HG03135 (cell line): Measurements from ENCODE around the gene SNTB2.
A peak's percentile ranks its signal among the peaks of the same experiment; 100 is the strongest.
"Not testable (repeated sequence)": the region's sequence is repeated elsewhere in the genome, so short reads cannot be mapped to it uniquely, and the experiment has no call there.

Experiments used
- ATAC-seq: cut with Tn5 transposase; IDR thresholded peaks from one replicate; pipeline ENCODE4 v1.9.1; 2021; ENCODE audit warnings: mild to moderate bottlenecking, moderate library complexity; ENCODE audit not compliant: unreplicated experiment

Gene SNTB2

DNA sequence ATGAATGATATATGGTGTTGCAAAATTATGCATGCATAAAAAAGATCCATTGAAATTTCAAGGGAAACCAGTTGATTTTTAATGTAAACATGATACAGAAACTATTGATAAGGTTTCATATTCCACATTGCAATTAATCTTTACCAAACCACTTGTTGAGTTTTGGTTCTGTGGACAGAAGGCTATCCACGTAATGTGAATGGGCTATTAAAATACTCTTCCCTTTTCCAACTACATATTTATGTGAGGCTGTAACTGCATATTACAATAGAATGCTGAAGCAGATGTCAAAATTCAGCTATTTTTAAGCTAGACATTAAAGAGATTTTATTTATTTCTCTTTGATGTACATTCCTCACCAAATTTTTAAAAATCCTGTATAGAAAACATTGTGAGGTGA is 90.4 kb downstream of the SNTB2 start:
- ATAC-seq = no peak

- no peak for ATAC-seq
Measured at GRCh38 chr16:69283851-69284250, 96.9 kb downstream of the SNTB2 start.

DNA sequence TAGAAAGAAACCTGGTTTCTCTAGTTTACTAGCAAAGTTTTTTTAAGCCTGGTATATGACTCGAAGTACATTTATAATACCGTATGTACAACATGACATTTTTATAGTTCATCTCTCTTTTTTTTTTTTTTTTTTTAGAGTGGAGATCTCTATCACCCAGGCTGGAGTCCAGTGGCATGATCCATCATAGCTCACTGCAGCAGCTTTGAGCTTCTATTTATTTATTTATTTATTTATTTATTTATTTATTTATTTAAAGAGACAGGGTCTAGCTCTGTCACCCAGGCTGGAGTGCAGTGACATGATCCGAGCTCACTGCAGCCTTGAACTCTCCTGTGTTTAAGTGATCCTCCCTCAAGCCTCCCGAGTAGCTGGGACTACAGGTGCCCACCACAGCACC is 98.3 kb downstream of the SNTB2 start:
- no peak for ATAC-seq

DNA sequence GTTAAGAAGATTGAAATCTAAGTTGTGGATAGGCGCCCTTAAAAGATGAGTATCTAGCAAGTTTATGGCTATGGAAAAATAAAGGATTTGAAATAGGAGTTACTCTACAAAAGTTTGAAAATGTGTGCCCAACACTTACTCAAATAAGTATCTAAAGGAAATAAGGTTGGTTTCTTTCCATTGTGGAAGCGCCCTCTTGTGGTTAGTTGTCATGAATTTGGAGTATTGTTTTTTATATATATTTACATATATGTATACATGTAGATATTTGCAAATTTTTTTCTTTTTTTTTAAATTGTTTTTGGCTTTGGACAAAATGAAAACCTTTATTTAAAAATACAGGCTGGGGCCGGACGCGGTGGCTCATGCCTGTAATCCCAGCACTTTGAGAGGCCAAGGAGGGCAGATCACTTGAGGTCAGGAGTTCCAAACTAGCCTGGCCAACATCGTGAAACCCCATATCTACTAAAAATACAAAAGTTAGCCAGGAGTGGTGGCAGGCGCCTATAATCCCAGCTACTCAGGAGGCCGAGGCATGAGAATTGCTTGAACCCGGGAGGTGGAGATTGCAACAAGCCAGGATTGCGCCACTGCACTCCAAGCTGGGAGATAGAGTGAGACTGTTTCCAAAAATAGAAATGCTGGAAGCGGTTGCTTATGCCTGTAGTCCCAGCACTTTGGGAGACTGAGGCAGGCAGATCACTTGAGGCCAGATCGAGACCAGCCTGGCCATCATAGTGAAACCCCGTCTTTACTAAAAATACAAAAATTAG is 100.2 kb downstream of the SNTB2 start:
- ATAC-seq = no peak

- not testable (repeated sequence) for ATAC-seq
Measured at GRCh38 chr16:69291657-69292056, 104.7 kb downstream of the SNTB2 start.

GRCh38 chr16:69293401-69293800 is 106.4 kb downstream of the SNTB2 start:
- no peak for ATAC-seq

DNA sequence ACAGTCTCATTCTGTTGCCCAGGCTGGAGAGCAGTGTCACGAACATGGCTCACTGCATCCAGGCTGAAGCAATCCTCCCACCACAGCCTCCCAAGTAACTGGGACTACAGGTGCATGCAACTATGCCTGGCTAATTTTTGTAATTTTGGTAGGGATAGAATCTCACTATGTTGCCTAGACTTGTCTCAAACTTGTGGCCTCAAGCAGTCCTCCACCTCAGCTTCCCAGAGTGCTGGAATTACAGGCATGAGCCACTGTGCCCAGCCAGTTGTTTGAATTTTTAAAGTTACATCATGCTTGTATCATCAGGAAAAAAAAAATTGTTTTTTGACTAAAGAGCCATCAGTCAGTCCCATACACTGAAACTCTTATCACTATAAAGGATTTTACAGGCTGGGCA is 107.1 kb downstream of the SNTB2 start:
- ATAC-seq = no peak

- ATAC-seq = not testable (repeated sequence)
Measured at GRCh38 chr16:69296771-69297170, 109.8 kb downstream of the SNTB2 start.

GRCh38 chr16:69298261-69298660 is 111.3 kb downstream of the SNTB2 start:
- no peak for ATAC-seq

DNA sequence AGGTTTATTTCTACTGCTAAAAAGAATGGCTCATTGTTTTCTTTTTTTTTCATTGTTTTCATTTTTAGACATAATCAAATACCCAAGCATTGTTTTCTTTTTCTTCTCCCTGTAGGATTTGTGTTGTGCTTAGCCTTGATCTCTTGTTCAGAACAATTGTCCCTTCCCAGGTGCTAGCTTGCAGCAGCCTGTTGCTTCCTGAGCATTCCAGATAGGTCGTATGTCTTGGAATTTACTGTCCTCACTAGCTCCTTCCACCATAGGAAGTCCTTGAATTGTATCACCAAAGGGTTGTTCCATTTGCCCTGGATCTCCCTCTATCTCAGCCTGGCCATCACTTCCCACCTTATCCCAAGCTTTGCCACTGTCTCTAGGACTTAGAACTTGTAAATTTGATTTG is 114.2 kb downstream of the SNTB2 start:
- ATAC-seq = no peak

- no peak for ATAC-seq
Measured at GRCh38 chr16:69301861-69302260, 114.9 kb downstream of the SNTB2 start.

- no peak for ATAC-seq
Measured at GRCh38 chr16:69302301-69302700, 115.3 kb downstream of the SNTB2 start.

DNA sequence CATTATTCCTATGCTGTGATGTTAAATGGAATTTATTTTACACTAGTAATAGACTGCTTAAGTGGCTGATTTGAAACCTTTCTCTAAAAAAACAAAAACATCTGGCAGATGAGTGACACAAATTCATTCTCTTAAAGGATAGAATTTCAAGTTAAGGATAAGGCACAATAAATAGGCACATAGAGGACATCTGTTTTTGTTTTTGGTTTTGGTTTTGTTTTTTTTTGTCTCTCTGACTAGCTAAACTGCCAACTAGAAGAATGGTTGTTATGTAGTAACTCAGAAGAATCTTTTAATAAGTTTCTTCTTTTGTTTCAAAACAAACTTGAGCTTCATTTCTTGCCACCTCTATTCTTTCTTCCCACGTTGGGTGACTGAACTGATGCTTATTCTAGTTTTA is 119.1 kb downstream of the SNTB2 start:
- no peak for ATAC-seq

DNA sequence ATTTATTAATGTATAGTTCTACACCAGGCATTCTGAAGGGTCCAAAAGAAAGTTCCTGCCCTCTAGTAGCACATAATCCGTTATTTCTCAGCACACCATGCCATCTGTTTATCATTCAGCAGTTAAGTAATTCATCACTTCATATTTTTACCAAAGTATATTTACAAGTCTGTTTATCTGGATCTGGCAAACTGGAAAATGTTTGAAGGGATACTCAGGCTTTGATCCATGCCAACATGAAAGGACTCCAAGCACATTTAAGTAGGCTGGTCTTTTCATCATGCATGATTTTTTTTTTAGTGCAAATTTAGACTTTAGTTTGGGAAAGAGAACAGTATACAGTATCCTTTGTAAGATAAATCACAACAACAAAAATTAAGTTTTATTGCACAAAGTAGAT is 120.1 kb downstream of the SNTB2 start:
- ATAC-seq = no peak

DNA sequence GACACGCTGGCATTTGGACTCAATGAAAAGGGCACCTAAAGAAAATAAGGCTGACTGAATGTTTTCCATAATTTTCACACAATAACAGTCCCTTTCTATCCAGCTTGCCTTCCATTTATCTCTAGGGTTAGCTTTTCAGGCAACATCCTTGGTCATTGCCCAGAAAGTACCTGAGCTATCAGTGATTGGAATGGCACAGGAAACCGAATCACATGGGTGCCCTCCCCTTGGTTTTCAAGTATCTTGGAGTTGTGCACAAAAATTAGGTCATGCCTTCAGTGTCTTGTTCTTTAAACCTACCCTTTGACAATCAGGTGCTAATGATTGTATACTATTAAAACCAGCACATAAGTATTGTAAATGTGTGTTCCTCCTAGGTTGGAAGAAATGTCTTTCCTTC is 120.9 kb downstream of the SNTB2 start:
- ATAC-seq = no peak

- ATAC-seq = no peak
Measured at GRCh38 chr16:69309316-69309715, 122.4 kb downstream of the SNTB2 start.

DNA sequence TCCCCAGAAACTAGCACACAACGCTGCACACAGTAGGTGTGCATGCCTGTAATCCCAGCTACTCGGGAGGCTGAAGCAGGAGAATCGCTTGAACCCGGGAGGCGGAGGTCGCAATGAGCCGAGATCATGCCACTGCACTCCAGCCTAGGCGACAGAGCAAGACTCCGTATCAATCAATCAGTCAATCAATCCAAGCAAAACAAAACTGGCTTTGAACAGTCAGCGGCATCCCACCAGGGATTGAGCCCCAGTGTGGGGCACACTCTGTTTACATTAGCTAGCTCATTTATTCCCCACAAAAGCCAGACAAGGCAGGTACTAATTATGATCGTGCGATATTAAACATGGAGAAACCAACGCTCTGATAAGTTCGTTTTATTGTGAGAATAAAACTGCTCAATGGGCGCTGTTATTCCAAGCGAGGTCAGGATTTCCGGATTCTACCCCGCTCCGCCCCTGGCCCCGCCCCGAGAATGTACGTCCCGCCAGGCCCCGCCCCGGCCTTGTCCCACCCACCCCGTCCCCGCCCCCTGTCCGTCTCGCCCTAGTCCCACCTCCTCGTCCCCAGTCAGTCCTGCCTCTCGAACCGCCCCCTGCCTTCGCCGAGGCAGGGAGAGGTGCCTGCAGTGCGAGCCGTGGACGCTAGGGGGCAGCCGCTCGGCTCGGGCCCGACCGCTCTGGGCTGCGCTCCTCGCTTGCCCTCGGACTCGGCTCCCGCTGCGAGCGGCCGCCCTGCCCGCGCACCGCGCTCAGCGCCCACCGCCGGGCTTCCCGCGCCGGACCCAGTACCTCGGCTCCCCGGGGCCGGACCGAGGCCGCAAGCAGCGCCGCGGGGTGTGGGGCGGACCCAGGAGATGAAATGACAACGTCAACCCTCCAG is 123.9 kb downstream of the SNTB2 start, which contains the start of gene VPS4A:
TSS of gene VPS4A (plus strand) at position 698 of the 880 bp plus-strand sequence. CDS start at position 860, 162 bp downstream.
- ATAC-seq = peak; percentile 92

- ATAC-seq = peak; percentile 49
Measured at GRCh38 chr16:69311533-69312387, 124.8 kb downstream of the SNTB2 start.

DNA sequence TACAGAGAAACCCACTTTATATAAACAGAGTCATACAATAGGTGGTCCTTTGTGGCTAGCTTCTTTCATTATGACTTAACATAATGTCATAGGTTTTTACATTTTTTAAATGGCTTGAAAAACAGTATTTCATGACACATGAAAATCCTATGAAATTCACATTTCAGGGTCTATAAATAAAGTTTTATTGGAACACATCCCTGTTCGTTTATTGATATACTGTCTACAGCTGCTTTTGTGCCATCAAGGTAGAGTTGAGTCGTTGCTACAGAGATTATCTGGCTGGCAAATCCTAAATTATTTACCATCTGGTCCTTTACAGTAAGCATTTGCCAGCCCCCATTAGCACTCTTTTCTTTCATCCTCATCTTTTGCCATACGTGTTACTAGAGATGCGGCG is 126.5 kb downstream of the SNTB2 start:
- no peak for ATAC-seq

GRCh38 chr16:69314534-69314933 is 127.6 kb downstream of the SNTB2 start:
- ATAC-seq = no peak
